BE2C (cell line): ENCODE results near the gene SLC39A9.

Experiments
- DNase-seq: peaks from one replicate; pipeline ENCODE4 v3.0.0-alpha.2; 2020
- H3K27me3 ChIP-seq: fragments of 250-450 bp; sonication (Bioruptor Pico); 2 replicates; pipeline ENCODE4 v1.5.1; 2020; ENCODE audit warnings: mild to moderate bottlenecking
- H3K36me3 ChIP-seq: fragments of 250-450 bp; sonication (Bioruptor Pico); 2 replicates; pipeline ENCODE4 v1.5.1; 2020; ENCODE audit warnings: mild to moderate bottlenecking
- H3K4me1 ChIP-seq: fragments of 250-450 bp; sonication (Bioruptor Pico); 2 replicates; pipeline ENCODE4 v1.5.1; 2020
- H3K4me3 ChIP-seq: 2 replicates; pipeline ENCODE4 v1.5.1; 2011; ENCODE audit warnings: low read depth, low read length
- H3K9me3 ChIP-seq: fragments of 250-450 bp; sonication (Bioruptor Pico); 2 replicates; pipeline ENCODE4 v1.5.1; 2020
- CTCF ChIP-seq: IDR thresholded peaks from 2 replicates; pipeline ENCODE4 v1.5.1; 2012; ENCODE audit warnings: mild to moderate bottlenecking, low read depth, low read length

The SLC39A9 gene

DNA sequence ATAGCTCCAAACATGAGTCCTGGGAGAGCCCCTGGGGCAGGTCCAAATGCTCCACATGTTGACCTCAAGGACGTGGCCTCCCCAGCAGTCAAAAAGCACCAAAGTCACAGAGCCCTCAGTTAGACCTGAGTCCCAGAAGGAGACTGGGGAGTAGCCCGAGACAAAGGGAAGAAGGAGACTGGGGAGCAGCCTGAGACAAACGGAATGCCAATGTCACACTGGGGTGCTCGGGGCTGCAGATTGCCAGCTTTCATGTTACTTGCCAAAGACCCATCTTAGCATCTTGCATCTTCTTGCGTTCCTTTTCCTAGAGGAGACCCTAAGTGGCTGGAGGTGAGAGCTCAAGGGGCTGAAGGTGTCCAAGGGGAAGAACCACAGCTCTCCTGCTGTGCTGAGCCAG lies 100.9 kb downstream of the SLC39A9 start:
- Histone ChIP-seq H3K4me1 (no peaks in the 10 kb centered on the region), H3K27me3 (no peaks in the 10 kb centered on the region), H3K4me3 (no peak overlapping the region), H3K36me3 (no peaks in the 10 kb centered on the region), H3K9me3 (no peaks in the 10 kb centered on the region)
- no peak for DNase-seq
- TF ChIP-seq CTCF: no peak

DNA sequence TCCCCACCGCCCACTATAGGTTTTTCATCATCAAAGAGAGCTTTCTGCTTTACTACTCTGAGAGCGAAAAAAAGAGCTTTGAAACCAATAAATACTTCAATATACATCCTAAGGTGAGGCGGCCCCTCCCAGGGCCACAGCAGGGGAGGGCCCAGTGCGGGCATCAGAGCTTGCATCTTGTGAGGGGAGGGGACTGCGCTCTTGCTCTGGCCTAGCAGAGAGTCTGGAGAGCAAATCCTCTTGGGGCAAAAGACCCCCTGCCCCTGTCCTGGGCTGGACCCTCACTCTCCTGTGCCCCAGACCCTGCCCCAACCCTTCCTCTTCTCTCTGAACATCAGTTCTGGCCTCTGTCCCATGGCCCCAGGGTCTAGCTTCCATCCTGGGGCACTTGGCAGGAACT lies 101.6 kb downstream of the SLC39A9 start:
- Histone ChIP-seq H3K4me1 (no peaks in the 10 kb centered on the region), H3K36me3 (no peaks in the 10 kb centered on the region), H3K9me3 (no peaks in the 10 kb centered on the region), H3K4me3 (no peak overlapping the region), H3K27me3 (no peaks in the 10 kb centered on the region)
- no peak for DNase-seq
- TF ChIP-seq CTCF: no peak

GRCh38 chr14:69500736-69501135 lies 102.2 kb downstream of the SLC39A9 start:
- H3K27me3 ChIP-seq: no peaks in the 10 kb centered on the region
- no peaks in the 10 kb centered on the region for H3K9me3 ChIP-seq
- H3K36me3 ChIP-seq: no peaks in the 10 kb centered on the region
- no peak for DNase-seq
- TF ChIP-seq CTCF: no peak
- H3K4me1 ChIP-seq: no peaks in the 10 kb centered on the region
- H3K4me3 ChIP-seq: no peak overlapping the region

DNA sequence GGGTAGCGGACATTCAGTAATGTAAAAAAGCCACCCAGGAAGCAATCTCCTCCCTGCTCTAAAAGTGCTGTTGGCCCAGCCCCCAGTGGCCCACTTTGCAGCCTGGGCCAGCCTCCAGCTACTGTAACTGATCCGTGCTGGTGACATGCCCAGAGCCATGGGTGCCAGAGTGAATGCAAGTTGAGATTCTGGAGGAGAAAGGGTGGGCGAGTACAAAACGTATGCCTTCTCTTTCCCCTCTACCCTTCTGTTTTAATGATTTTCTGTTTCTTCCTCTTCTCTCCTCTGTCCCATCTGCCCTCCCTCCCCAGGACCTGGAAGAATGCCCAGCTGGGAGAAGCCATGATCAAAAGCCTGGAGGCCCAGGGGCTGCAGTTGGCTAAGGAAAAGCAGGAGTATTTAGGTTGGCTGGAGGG lies 102.9 kb downstream of the SLC39A9 start:
- Histone ChIP-seq H3K4me1 (no peaks in the 10 kb centered on the region), H3K9me3 (no peaks in the 10 kb centered on the region), H3K4me3 (no peak overlapping the region), H3K27me3 (no peaks in the 10 kb centered on the region), H3K36me3 (no peaks in the 10 kb centered on the region)
- TF ChIP-seq CTCF: no peak
- DNase-seq: no peak

DNA sequence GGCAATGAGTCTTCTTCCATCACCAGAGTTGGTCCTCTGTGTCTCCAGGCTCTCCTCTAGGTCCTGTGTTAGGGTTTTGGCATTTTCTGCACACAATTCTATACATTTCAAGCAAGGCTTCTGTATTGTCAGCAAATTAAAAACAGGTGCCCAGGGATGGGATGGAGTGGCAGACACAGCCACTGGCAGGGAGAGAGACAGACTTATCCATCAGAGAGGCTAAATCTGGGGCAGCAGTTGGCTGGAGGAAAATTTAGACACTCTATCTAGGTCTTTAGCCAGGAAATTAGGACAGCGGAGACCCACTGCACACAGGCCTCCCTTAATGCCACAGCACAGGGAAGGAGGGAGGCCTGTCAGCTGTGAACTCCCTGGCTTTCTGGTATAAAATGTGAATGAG lies 106.3 kb downstream of the SLC39A9 start:
- Histone ChIP-seq H3K36me3 (no peaks in the 10 kb centered on the region), H3K4me3 (no peak overlapping the region), H3K27me3 (no peaks in the 10 kb centered on the region), H3K9me3 (no peaks in the 10 kb centered on the region), H3K4me1 (no peaks in the 10 kb centered on the region)
- TF ChIP-seq CTCF: no peak
- no peak for DNase-seq

DNA sequence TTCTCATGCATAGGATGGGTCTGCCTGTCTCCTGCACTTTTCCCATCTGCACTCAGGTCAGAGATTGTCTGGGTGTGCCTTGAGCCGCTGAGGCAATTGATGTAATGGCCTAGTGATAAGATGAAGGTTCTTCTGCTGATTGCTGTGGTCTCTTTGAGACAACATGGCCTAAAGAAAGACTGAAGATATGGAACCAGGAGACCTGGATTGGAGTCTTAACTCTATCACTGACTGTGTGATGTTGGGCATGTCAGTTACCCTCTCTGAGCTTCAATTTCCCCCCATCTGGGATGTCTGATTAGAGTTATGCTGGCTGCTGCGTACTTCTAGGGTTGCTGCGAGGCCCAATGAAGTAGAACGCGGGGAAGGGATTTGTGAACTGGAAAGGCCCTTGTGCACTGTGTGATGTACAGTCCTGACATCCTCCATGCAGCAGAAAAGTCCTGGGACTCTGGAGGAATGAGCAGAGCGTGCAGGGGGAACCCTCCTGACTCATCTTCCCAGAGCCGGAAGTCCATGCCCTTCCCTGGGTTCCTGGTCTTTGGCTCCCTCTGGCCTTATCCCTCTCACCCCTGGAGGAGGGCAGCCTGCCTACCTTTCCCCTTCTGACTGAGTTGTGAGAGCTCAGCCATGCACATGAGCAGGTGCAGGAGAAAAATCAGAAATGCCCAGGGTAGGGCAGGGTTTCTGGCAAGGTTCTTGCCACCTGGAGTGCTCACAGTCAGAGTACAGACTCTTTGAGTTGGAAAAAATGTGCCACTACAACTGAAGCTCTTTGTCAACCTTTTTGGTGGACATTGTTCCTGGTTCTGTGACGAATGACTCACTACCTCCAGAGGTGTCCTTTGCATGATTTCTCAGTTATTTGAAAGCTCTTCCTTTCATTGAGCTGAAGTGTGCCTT lies 107.1 kb downstream of the SLC39A9 start:
- no peaks in the 10 kb centered on the region for H3K36me3 ChIP-seq

More for the DNA sequence above, 107.1 kb downstream of the SLC39A9 start:
- Histone ChIP-seq H3K27me3 (peaks cover under 1% of the 10 kb centered on the region; the same call in 1 of the 2 replicates), H3K4me3 (no peak overlapping the region), H3K4me1 (no peaks in the 10 kb centered on the region), H3K9me3 (no peaks in the 10 kb centered on the region)
- TF ChIP-seq CTCF: no peak
- no peak for DNase-seq
